Natural killer cell (primary cell): Measurements from ENCODE around the gene SP6. TPM values are rescaled to one million over a fixed set of nuclear protein-coding genes. Genes with fewer than 3 reads are reported as not detected.

Source experiments
- ATAC-seq, 3 donors: fragments of 150-1000 bp in 2 of 3; fragments of 200-7000 bp in 1 of 3; cut with Tn5 transposase; 1 replicate in 1 of 3; 2 replicates in 2 of 3; pipeline ENCODE4 v1.10.0; 2021; ENCODE audit warnings: mild to moderate bottlenecking in 2 of 3, moderate library complexity in 2 of 3
- DNase-seq, 2 donors: peaks; one replicate each; pipeline versions ENCODE4 v3.0.0 to v3.0.0-alpha.2; 2013 to 2021; ENCODE audit warnings: mixed read lengths in 1 of 2
- H3K27ac ChIP-seq: one replicate; pipeline ENCODE4 v1.5.1; 2013; ENCODE audit warnings: mild to moderate bottlenecking, low read length
- H3K27me3 ChIP-seq: one replicate; pipeline ENCODE4 v1.6.1; 2013; ENCODE audit warnings: low read length; ENCODE audit not compliant: control insufficient read depth, insufficient read depth
- H3K36me3 ChIP-seq: one replicate; pipeline ENCODE4 v1.6.1; 2013; ENCODE audit warnings: low read length; ENCODE audit not compliant: control insufficient read depth, insufficient read depth
- H3K4me1 ChIP-seq: one replicate; pipeline ENCODE4 v1.6.1; 2013; ENCODE audit warnings: low read length; ENCODE audit not compliant: control insufficient read depth, insufficient read depth
- H3K4me3 ChIP-seq: one replicate; pipeline ENCODE4 v1.5.1; 2013; ENCODE audit warnings: low read length
- H3K9me3 ChIP-seq: one replicate; pipeline ENCODE4 v1.6.1; 2013; ENCODE audit warnings: low read length; ENCODE audit not compliant: control insufficient read depth, insufficient read depth
- H3K27ac Mint-ChIP-seq, 2 donors: one replicate each; pipeline ENCODE4 v1.8.0; 2022; ENCODE audit warnings: mild to moderate bottlenecking in 2 of 2, mixed read lengths in 2 of 2, moderate library complexity in 1 of 2
- H3K27me3 Mint-ChIP-seq, 2 donors: one replicate each; pipeline ENCODE4 v1.8.0; 2022; ENCODE audit warnings: low read depth in 2 of 2, mixed read lengths in 2 of 2
- H3K36me3 Mint-ChIP-seq: one replicate; pipeline ENCODE4 v1.8.0; 2022; ENCODE audit warnings: mixed read lengths
- H3K4me1 Mint-ChIP-seq, 2 donors: one replicate each; pipeline ENCODE4 v1.8.0; 2022; ENCODE audit warnings: mixed read lengths in 2 of 2
- H3K4me3 Mint-ChIP-seq: one replicate; pipeline ENCODE4 v1.8.0; 2022; ENCODE audit warnings: mild to moderate bottlenecking, moderate library complexity, mixed read lengths
- H3K9me3 Mint-ChIP-seq, 2 donors: one replicate each; pipeline ENCODE4 v1.8.0; 2022; ENCODE audit warnings: mixed read lengths in 2 of 2
- CTCF ChIP-seq: fragments of 200-600 bp; IDR thresholded peaks from one replicate; pipeline ENCODE4 v1.8.0; 2022; ENCODE audit warnings: antibody characterized with exemption
- WGBS: methylation state at CpG from one replicate; pipeline ENCODE4 v1.1.7; 2013; ENCODE audit warnings: missing lambda C conversion rate; ENCODE audit not compliant: insufficient coverage; 5-methylcytosine and 5-hydroxymethylcytosine counted together
- intact Hi-C: fragments of 100-400 bp; cut with micrococcal nuclease; formaldehyde crosslinking; loops from one replicate; pipeline ENCODE4 v1.14.2; 2022
- total RNA-seq, 4 donors: library from RNA; stranded (reverse); fragments of 120-200 nt in 1 of 4; gene quantifications; one replicate each; pipeline versions ENCODE4 v1.2.3 to v1.2.4, GENCODE V29; 2013 to 2022

SP6 gene
- total RNA-seq, 3 donors from 2014 or later (not counting 1 experiment from before 2014, with no cell fraction given) = 0.09 TPM; not detected in 1

GRCh38 chr17:47801176-47801765 lies 49.7 kb downstream of the SP6 start:
- DNase-seq (no peak), ATAC-seq (no peak)
- no peaks in the 10 kb centered on the region for H3K36me3 ChIP-seq
- TF ChIP-seq CTCF = no peak
- intact Hi-C loops = no loop called here
- Mint-ChIP-seq H3K27ac (peak overlapping the region in 1 of 2 donors; percentile 67), H3K4me1 (no peaks in the 10 kb centered on the region), H3K4me3 (no peak overlapping the region), H3K36me3 (no peaks in the 10 kb centered on the region), H3K27me3 (no peaks in the 10 kb centered on the region), H3K9me3 (no peaks in the 10 kb centered on the region)
- no peaks in the 10 kb centered on the region for H3K9me3 ChIP-seq
- no peaks in the 10 kb centered on the region for H3K27me3 ChIP-seq
- H3K4me3 ChIP-seq = no peak overlapping the region
- no peaks in the 10 kb centered on the region for H3K4me1 ChIP-seq
- no peak overlapping the region for H3K27ac ChIP-seq
- 93% methylated on average over 4 of the region's 4 CpGs for WGBS

- H3K4me3 Mint-ChIP-seq = no peak overlapping the region
- no peaks in the 10 kb centered on the region for H3K4me1 ChIP-seq
- no peak overlapping the region for H3K4me3 ChIP-seq
- no peaks in the 10 kb centered on the region for H3K9me3 Mint-ChIP-seq
- H3K27me3 Mint-ChIP-seq = peaks cover 0 to under 1% of the 10 kb centered on the region in 2 donors
- ATAC-seq (no peak), DNase-seq (no peak)
- H3K36me3 Mint-ChIP-seq = no peaks in the 10 kb centered on the region
- H3K36me3 ChIP-seq = no peaks in the 10 kb centered on the region
- 89% methylated on average over 12 of the region's 12 CpGs for WGBS
- H3K27ac Mint-ChIP-seq = no peak overlapping the region
- TF ChIP-seq CTCF = no peak
- H3K9me3 ChIP-seq = no peaks in the 10 kb centered on the region
- no peak overlapping the region for H3K27ac ChIP-seq
- H3K4me1 Mint-ChIP-seq = no peaks in the 10 kb centered on the region
- intact Hi-C loops = no loop called here
- no peaks in the 10 kb centered on the region for H3K27me3 ChIP-seq
Measured at GRCh38 chr17:47800686-47801085, 50.3 kb downstream of the SP6 start.

- Mint-ChIP-seq H3K27ac (no peak overlapping the region), H3K9me3 (no peaks in the 10 kb centered on the region), H3K4me1 (no peaks in the 10 kb centered on the region), H3K27me3 (peaks cover 14 to 24% of the 10 kb centered on the region in 2 donors), H3K4me3 (no peak overlapping the region), H3K36me3 (no peaks in the 10 kb centered on the region)
- Histone ChIP-seq H3K27ac (no peak overlapping the region), H3K9me3 (no peaks in the 10 kb centered on the region), H3K36me3 (no peaks in the 10 kb centered on the region), H3K27me3 (peaks cover 10% of the 10 kb centered on the region), H3K4me3 (no peak overlapping the region), H3K4me1 (no peaks in the 10 kb centered on the region)
- 33% methylated on average over 1 of the region's 2 CpGs for WGBS
- no peak for DNase-seq
- intact Hi-C loops = no loop called here
- ATAC-seq = no peak
- no peak for TF ChIP-seq CTCF
Measured at GRCh38 chr17:47797797-47798196, 53.2 kb downstream of the SP6 start.

Other genes starting within 250 kb of the SP6 start
- gene KPNB1, start 201.2 kb downstream of the SP6 start, total RNA-seq = 100 to 1,000 TPM; 236 to 273 (median 259) TPM
- gene TBKBP1, start 157.0 kb downstream of the SP6 start, total RNA-seq = 10 to 100 TPM; 21.4 to 38.9 (median 37.6) TPM
- 100 to 1,000 TPM; 234 to 328 (median 257) TPM for gene TBX21, start 117.9 kb downstream of the SP6 start, total RNA-seq
- gene OSBPL7, start 29.4 kb downstream of the SP6 start, total RNA-seq = 100 to 1,000 TPM; 113 to 162 (median 119) TPM
- gene MRPL10, start 19.6 kb downstream of the SP6 start, total RNA-seq = 100 to 1,000 TPM; 106 to 232 (median 144) TPM
- gene LRRC46, start 19.5 kb downstream of the SP6 start, total RNA-seq = 1 to 10 TPM; 1.7 to 3.1 (median 2.7) TPM
- gene SCRN2, start 9.9 kb downstream of the SP6 start, total RNA-seq = 10 to 100 TPM; 33.7 to 38.0 (median 35.7) TPM
- gene SP2, start 45.1 kb upstream of the SP6 start, total RNA-seq = 10 to 100 TPM; 29.4 to 44.1 (median 33.1) TPM
- gene PNPO, start 90.4 kb upstream of the SP6 start, total RNA-seq = 10 to 100 TPM in 1 of 3 donors, 1 to 10 TPM in 2; 6.0 to 10.9 (median 9.3) TPM
- not detected for gene PRR15L, start 106.7 kb upstream of the SP6 start, total RNA-seq
- gene CDK5RAP3, start 120.0 kb upstream of the SP6 start, total RNA-seq = 100 to 1,000 TPM; 289 to 300 (median 292) TPM
- 10 to 100 TPM; 15.9 to 19.1 (median 16.5) TPM for gene COPZ2, start 186.6 kb upstream of the SP6 start, total RNA-seq
- gene NFE2L1, start 197.2 kb upstream of the SP6 start, total RNA-seq = 10 to 100 TPM; 38.6 to 53.4 (median 47.5) TPM